LNCaP clone FGC (cell line): ENCODE measurements around the gene NRXN3.

Experiments used
- DNase-seq: peaks from one replicate; pipeline ENCODE4 v3.0.0-alpha.2; 2011; ENCODE audit warnings: low read depth
- H3K4me3 ChIP-seq: 2 replicates; pipeline ENCODE4 v1.5.1; 2011; ENCODE audit warnings: mild to moderate bottlenecking, low read depth, low read length, control low read depth
- CTCF ChIP-seq: IDR thresholded peaks from 2 replicates; pipeline ENCODE4 v1.5.1; 2012; ENCODE audit warnings: mild to moderate bottlenecking; ENCODE audit not compliant: control insufficient read depth, insufficient read depth; ENCODE audit errors: extremely low read depth

NRXN3 gene

DNA sequence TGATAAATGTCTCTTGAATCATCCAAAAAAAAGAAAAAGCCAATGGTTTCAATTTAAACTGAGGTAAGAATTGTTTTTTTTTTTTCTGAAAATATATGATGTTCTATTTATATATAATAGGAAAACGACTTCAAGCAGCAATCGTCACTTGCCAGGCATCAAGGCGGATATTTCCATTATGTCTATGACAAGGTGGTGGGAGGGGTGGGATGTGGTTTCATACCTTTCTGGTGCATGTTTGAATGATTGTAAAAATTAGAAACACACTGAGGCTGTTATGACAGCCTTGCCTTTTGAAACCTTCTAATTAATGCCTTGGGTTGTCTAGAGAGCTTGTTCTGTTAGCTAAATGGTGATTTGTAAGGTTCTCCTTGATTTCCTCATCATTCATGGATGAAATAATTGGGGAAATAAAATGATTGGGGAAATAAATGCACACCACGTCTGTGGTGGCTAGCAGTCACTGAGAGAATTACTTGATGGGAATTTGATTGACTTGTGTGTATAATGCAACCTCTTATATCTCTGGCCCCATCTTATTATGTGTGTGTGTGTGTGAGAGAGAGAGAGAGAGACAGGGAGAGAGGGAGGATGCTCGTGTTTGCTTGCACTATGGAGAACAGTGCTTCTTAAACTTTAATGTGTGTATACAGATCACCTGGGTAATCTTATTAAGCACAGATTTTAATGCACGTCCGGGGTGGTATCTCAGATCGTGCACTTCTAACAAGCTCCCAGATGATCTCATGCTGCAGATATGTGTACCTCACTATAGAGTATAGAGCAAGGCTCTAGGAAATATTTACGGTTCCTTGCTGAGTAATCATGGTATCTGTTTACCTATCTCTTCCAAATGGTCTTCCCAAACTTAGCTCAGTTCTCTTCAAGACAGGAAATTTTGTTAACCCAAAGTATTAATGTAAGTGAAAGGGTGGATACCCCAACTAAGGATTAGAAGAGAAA is 1538.5 kb downstream of the NRXN3 start:
- DNase-seq, result no peak
- H3K4me3 ChIP-seq, result no peak overlapping the region
- TF ChIP-seq CTCF, result no peak

GRCh38 chr14:79709573-79709972 is 1539.4 kb downstream of the NRXN3 start:
- no peak for TF ChIP-seq CTCF
- no peak overlapping the region for H3K4me3 ChIP-seq
- DNase-seq, result no peak

GRCh38 chr14:79712302-79712950 is 1542.3 kb downstream of the NRXN3 start:
- H3K4me3 ChIP-seq, result no peak overlapping the region
- no peak for TF ChIP-seq CTCF
- DNase-seq, result no peak

GRCh38 chr14:79721399-79722084 is 1551.4 kb downstream of the NRXN3 start:
- H3K4me3 ChIP-seq, result no peak overlapping the region
- TF ChIP-seq CTCF, result no peak
- no peak for DNase-seq

- no peak for TF ChIP-seq CTCF
- no peak overlapping the region for H3K4me3 ChIP-seq
- DNase-seq, result no peak
Observed at GRCh38 chr14:79724934-79725717, 1555.0 kb downstream of the NRXN3 start.

GRCh38 chr14:79727900-79728299 is 1557.7 kb downstream of the NRXN3 start:
- TF ChIP-seq CTCF, result no peak
- no peak for DNase-seq
- no peak overlapping the region for H3K4me3 ChIP-seq
